GM19438 (cell line): ENCODE results near the gene EXOC6.
"Not testable (repeated sequence)": the region's sequence is repeated elsewhere in the genome, so short reads cannot be mapped to it uniquely, and the experiment has no call there.

Experiments used
- ATAC-seq: cut with Tn5 transposase; IDR thresholded peaks from one replicate; pipeline ENCODE4 v1.9.1; 2021; ENCODE audit warnings: low read depth; ENCODE audit not compliant: unreplicated experiment

The EXOC6 gene

DNA sequence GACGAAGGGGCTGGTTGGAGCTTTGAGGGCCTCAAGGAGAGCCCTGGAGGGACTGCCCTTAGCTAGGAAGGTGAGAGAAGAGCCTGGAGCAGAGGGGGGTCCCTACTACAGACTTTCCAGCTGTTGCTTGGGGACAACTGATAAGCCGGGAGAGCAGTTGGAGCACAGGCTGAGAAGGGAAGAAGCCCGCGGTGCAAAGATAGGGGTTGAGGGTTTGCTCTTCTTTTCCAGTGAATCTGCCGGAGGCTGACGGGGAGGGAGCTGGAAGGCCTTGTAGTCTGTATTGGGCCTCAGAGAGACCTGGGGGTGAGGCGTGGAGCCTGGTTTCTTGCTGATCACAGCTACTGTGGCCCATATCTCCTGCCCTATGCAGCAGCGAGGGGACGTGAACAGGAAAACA is 249.1 kb downstream of the EXOC6 start:
- no peak for ATAC-seq

DNA sequence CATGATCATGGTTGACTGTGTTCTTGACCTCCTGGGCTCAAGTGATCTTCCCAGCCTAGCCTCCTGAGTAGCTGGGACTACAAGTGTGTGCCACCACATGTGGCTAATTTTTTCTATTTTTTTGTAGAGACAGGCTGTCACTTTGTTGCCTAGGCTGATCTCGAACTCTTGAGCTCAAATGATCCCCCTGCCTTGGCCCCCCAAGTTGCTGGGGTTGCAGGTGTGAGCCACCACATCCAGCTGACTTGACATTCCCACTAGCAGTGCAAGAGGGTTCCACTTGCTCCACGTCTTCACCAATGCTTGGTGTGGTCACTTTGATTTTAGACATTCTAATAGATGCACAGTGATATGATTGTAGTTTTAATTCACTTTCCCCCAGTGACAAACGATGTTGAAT is 250.5 kb downstream of the EXOC6 start:
- ATAC-seq, result no peak

DNA sequence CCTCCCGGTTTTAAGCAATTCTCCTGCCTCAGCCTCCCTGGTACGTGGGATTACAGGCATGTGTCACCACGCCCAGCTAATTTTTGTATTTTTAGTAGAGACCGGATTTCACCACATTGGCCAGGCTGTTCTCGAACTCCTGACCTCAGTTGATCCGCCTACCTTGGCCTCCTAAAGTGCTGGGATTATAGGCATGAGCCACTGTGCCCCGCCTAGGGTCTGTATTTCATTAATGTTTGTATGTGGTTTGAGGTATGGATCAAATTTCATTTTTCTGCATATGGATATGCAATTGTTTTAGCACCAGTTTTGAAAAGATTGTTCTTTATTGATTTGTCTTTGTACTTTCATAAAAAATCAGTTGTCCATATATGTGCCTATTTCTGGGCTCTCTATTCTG is 251.3 kb downstream of the EXOC6 start:
- ATAC-seq, result no peak

DNA sequence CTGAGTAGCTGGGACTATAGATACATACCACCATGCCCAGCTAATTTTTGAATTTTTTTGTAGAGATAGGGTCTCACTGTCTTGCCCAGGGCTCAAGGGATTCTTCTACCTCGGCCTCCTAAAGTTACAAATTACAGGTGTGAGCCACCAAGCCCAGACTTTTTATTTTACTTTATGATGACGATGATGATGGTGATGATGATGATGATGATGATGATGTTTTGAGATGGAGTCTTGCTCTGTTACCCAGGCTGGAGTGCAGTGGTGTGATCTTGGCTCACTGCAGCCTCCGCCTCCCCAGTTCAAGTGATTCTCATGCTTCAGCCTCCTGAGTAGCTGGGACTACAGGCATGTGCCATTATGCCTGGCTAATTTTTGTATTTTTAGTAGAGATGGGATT is 252.8 kb downstream of the EXOC6 start:
- ATAC-seq, result not testable (repeated sequence)

DNA sequence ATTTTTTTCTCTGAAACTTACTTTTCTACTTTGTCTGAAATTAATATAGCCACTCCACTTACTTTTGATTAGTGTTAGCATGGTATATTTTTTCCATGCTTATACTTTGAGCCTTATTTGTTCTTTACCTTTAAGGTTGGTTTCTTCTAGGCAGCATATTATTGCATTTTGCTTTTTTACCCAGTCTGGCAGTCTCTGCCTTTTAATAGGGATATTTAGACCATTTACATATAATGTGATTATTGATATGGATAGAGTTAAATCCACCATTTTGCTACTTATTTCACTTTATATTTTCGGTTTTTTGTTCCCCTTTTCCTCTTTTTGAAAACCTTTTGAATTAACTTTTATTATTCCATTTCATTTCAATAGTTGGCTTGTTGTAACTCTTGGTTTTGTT is 255.6 kb downstream of the EXOC6 start:
- no peak for ATAC-seq

DNA sequence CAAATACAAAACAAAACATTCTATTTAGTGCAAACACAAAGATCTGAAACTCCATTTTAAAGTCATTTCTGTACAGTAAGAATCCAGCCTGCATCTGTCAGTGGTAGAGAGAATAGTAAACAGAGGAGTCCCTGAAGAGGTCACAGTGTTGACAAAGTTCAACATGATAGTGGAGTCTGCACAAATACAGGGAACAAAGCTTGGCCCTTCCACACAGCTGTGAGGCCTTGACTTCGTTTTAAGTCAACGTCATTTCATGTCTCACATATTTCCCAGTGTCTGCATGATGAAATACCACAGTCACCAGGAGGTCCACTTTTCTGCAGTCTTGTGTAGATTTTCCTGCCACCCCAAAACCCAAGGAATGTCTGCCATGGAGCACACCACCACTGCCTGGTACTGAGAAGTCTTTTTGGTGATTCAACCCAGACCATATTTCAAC is 258.3 kb downstream of the EXOC6 start:
- ATAC-seq, result no peak
